Measurements from ENCODE around the gene TMEM178B. TPM values are rescaled to one million over a fixed set of nuclear protein-coding genes. Genes with fewer than 3 reads are reported as not detected.

Gene TMEM178B
- total RNA-seq, 4 donors from 2014 or later: 0.42 to 2.5 (median 0.92) TPM

- H3K9me3 ChIP-seq: no peaks in the 10 kb centered on the region
- intact Hi-C loops (cut with DNase I): no loop called here
- whole genome bisulfite sequencing: 80% methylated on average over 2 of the region's 2 CpGs
- no peak for DNase-seq (ENCODE audit: extremely low spot score)
- peaks cover 4 to 15% (median 9%) of the 10 kb centered on the region in 4 donors for H3K4me1 ChIP-seq
- no peak overlapping the region for H3K27ac ChIP-seq (replicated peaks in 1 of 4)
- TF ChIP-seq CTCF (IDR thresholded peaks at IDR 0.05) (no peak), POLR2AphosphoS5 (IDR thresholded peaks at IDR 0.05) (no peak), POLR2A (IDR thresholded peaks at IDR 0.05; ENCODE audit: low read depth) (no peak), EP300 (IDR thresholded peaks at IDR 0.05) (no peak)
- no peak overlapping the region for H3K4me3 ChIP-seq
- H3K36me3 ChIP-seq: peaks cover 0 to 9% (median 0%) of the 10 kb centered on the region in 4 donors
- no peaks in the 10 kb centered on the region for H3K27me3 ChIP-seq
Measured at GRCh38 chr7:141439164-141439563, 365.3 kb downstream of the TMEM178B start.

- no peak for DNase-seq (ENCODE audit: extremely low spot score)
- peaks cover 4 to 15% (median 9%) of the 10 kb centered on the region in 4 donors for H3K4me1 ChIP-seq
- no peak overlapping the region for H3K4me3 ChIP-seq
- no peaks in the 10 kb centered on the region for H3K9me3 ChIP-seq
- no peaks in the 10 kb centered on the region for H3K27me3 ChIP-seq
- intact Hi-C loops (cut with DNase I): no loop called here
- no CpG with 5 or more reads among the region's 1 CpG for WGBS
- H3K27ac ChIP-seq (replicated peaks in 1 of 4): no peak overlapping the region
- TF ChIP-seq POLR2AphosphoS5 (IDR thresholded peaks at IDR 0.05) (no peak), CTCF (IDR thresholded peaks at IDR 0.05) (no peak), POLR2A (IDR thresholded peaks at IDR 0.05; ENCODE audit: low read depth) (no peak), EP300 (IDR thresholded peaks at IDR 0.05) (no peak)
- peaks cover 0 to 9% (median 0%) of the 10 kb centered on the region in 4 donors for H3K36me3 ChIP-seq
Measured at GRCh38 chr7:141439776-141440175, 365.9 kb downstream of the TMEM178B start.

GRCh38 chr7:141441837-141442627 lies 368.2 kb downstream of the TMEM178B start:
- no peak overlapping the region for H3K4me3 ChIP-seq
- intact Hi-C loops (cut with DNase I): no loop called here
- H3K27ac ChIP-seq (replicated peaks in 1 of 4): no peak overlapping the region
- no peaks in the 10 kb centered on the region for H3K9me3 ChIP-seq
- H3K36me3 ChIP-seq: peaks cover 0 to 9% (median 0%) of the 10 kb centered on the region in 4 donors
- H3K4me1 ChIP-seq: peaks cover 4 to 15% (median 9%) of the 10 kb centered on the region in 4 donors
- TF ChIP-seq EP300 (IDR thresholded peaks at IDR 0.05) (no peak), POLR2AphosphoS5 (IDR thresholded peaks at IDR 0.05) (no peak), CTCF (IDR thresholded peaks at IDR 0.05) (no peak), POLR2A (IDR thresholded peaks at IDR 0.05; ENCODE audit: low read depth) (no peak)
- DNase-seq (ENCODE audit: extremely low spot score): no peak
- WGBS: 77% methylated on average over 9 of the region's 11 CpGs
- no peaks in the 10 kb centered on the region for H3K27me3 ChIP-seq

- WGBS: 40% methylated on average over 2 of the region's 2 CpGs
- Histone ChIP-seq H3K27ac (replicated peaks in 1 of 4) (no peak overlapping the region), H3K4me1 (peaks cover 4 to 15% (median 9%) of the 10 kb centered on the region in 4 donors), H3K4me3 (no peak overlapping the region), H3K27me3 (no peaks in the 10 kb centered on the region), H3K9me3 (no peaks in the 10 kb centered on the region), H3K36me3 (peaks cover 0 to 9% (median 0%) of the 10 kb centered on the region in 4 donors)
- DNase-seq (ENCODE audit: extremely low spot score): no peak
- no peak for TF ChIP-seq CTCF (IDR thresholded peaks at IDR 0.05)
- TF ChIP-seq EP300 (IDR thresholded peaks at IDR 0.05): no peak
- TF ChIP-seq POLR2AphosphoS5 (IDR thresholded peaks at IDR 0.05): no peak
- TF ChIP-seq POLR2A (IDR thresholded peaks at IDR 0.05; ENCODE audit: low read depth): no peak
- intact Hi-C loops (cut with DNase I): no loop called here
Measured at GRCh38 chr7:141442781-141443180, 368.9 kb downstream of the TMEM178B start.

Data from esophagus muscularis mucosa (tissue), 4 donors.